K562 (cell line): ENCODE data around the gene PPP1R14B. TPM values are rescaled to one million over a fixed set of nuclear protein-coding genes. Genes with fewer than 3 reads are reported as not detected.

Experiments
- CEBPG ChIP-seq, 3 experiments: fragments of 200-800 bp in 1 of 3; sonication (Bioruptor generic) in 1 of 3; sonication (generic) in 1 of 3; formaldehyde crosslinking in 1 of 3; IDR thresholded peaks in 2 of 3; conservative IDR thresholded peaks in 1 of 3; 2 replicates each; pipeline versions ENCODE4 v1.6.1 to v1.8.0; 2016 to 2022; ENCODE audit warnings: missing compliant biosample characterization in 2 of 3, missing genetic modification characterization in 2 of 3, mild to moderate bottlenecking in 1 of 3, missing genetic modification reagents in 1 of 3
- EWSR1 ChIP-seq: fragments of 450-650 bp; IDR thresholded peaks from 2 replicates; pipeline ENCODE4 v1.6.1; 2018; ENCODE audit warnings: borderline replicate concordance, mild to moderate bottlenecking, low read depth, moderate library complexity; ENCODE audit not compliant: partially characterized antibody
- GABPB1 ChIP-seq: sonication (generic); formaldehyde crosslinking; IDR thresholded peaks from 2 replicates; pipeline ENCODE4 v1.8.0; 2022; ENCODE audit warnings: mild to moderate bottlenecking, missing genetic modification reagents
- HNRNPK ChIP-seq: fragments of 200-400 bp; formaldehyde crosslinking; IDR thresholded peaks from one replicate; pipeline ENCODE4 v1.6.1; 2018; ENCODE audit warnings: mild to moderate bottlenecking, low read depth, low read length; ENCODE audit not compliant: poor library complexity, severe bottlenecking
- POLR2G ChIP-seq: fragments of 200-400 bp; formaldehyde crosslinking; IDR thresholded peaks from 2 replicates; pipeline ENCODE4 v1.6.1; 2017; ENCODE audit warnings: low read depth, mild to moderate bottlenecking, antibody characterized with exemption, low read length, moderate library complexity
- RBBP5 ChIP-seq: fragments of 200-600 bp; sonication (generic); IDR thresholded peaks from 2 replicates; pipeline ENCODE4 v1.6.1; 2012; ENCODE audit warnings: borderline replicate concordance, mild to moderate bottlenecking, low read length, control low read depth, inconsistent platforms; ENCODE audit not compliant: insufficient read depth, poor library complexity, severe bottlenecking
- SMARCB1 ChIP-seq: IDR thresholded peaks from 2 replicates; pipeline ENCODE4 v1.6.1; 2011; ENCODE audit warnings: improper control_type of control experiment, low read depth; ENCODE audit not compliant: insufficient read length
- SRSF9 ChIP-seq: fragments of 200-400 bp; formaldehyde crosslinking; IDR thresholded peaks from 2 replicates; pipeline ENCODE4 v1.6.1; 2017; ENCODE audit warnings: low read depth, low read length, borderline replicate concordance
- YY1 ChIP-seq, 3 experiments: IDR thresholded peaks; 2 replicates each; pipeline ENCODE4 v1.6.1; 2011; ENCODE audit warnings: low read length in 2 of 3, mild to moderate bottlenecking in 2 of 3, moderate library complexity in 2 of 3, borderline replicate concordance in 1 of 3, control low read depth in 1 of 3, low read depth in 1 of 3; ENCODE audit not compliant: insufficient read depth in 3 of 3, insufficient replicate concordance in 2 of 3, control insufficient read depth in 1 of 3, insufficient read length in 1 of 3; ENCODE audit errors: extremely low read depth in 1 of 3
- ZNF586 ChIP-seq: fragments of 450-650 bp; formaldehyde crosslinking; conservative IDR thresholded peaks from 2 replicates; pipeline ENCODE4 v1.4.0; 2020; ENCODE audit warnings: mild to moderate bottlenecking, moderate library complexity
- polyA plus RNA-seq, 8 experiments: library from polyadenylated mRNA; depleted of rRNA in 4 of 8; stranded (reverse) in 5 of 8; unstranded in 3 of 8; fragments of >200 nt; fragmentation: Nextera tagmentation in 2 of 8; fragmentation: Illumina TruSeq in 1 of 8; extraction: Ambion mirVana in 2 of 8; extraction: Trizol in 1 of 8; gene quantifications; 2 replicates each; pipeline versions ENCODE4 v1.2.1 to v1.2.3, GENCODE V29; 2011 to 2014; ENCODE audit warnings: inconsistent platforms in 1 of 8, missing spikeins in 1 of 8
- total RNA-seq, 7 experiments: library from RNA; depleted of rRNA in 6 of 7; stranded (reverse); fragments of >200 nt in 6 of 7; fragmentation: Illumina TruSeq in 2 of 7; extraction: Trizol in 2 of 7; gene quantifications; 2 replicates each; pipeline versions ENCODE4 v1.2.1 to v1.2.3, GENCODE V29; 2011 to 2021; ENCODE audit warnings: low replicate concordance in 1 of 7
- TF ChIP-seq, protein P1 (sequence below), 2 experiments: IDR thresholded peaks in 1 of 2; conservative IDR thresholded peaks in 1 of 2; 2 replicates each; pipeline ENCODE4 v1.6.1; 2016; ENCODE audit warnings: low read depth in 2 of 2, mild to moderate bottlenecking in 1 of 2, missing compliant biosample characterization in 1 of 2, missing genetic modification characterization in 1 of 2, moderate library complexity in 1 of 2
- TF ChIP-seq, protein P2 (sequence below): sonication (generic); formaldehyde crosslinking; IDR thresholded peaks from 2 replicates; pipeline ENCODE4 v1.8.1; 2023; ENCODE audit warnings: mild to moderate bottlenecking, missing genetic modification reagents
- TF ChIP-seq, protein P3 (sequence below), 2 experiments: fragments of 450-650 bp; conservative IDR thresholded peaks; 2 replicates each; pipeline ENCODE4 v1.6.1; 2017; ENCODE audit warnings: mild to moderate bottlenecking in 2 of 2, moderate library complexity in 2 of 2
- TF ChIP-seq, protein P4 (sequence below): IDR thresholded peaks from 2 replicates; pipeline ENCODE4 v1.6.1; 2011; ENCODE audit warnings: borderline replicate concordance, low read depth, mild to moderate bottlenecking, moderate library complexity, low read length; ENCODE audit not compliant: insufficient read depth, poor library complexity, severe bottlenecking

Gene PPP1R14B
- total and polyA plus RNA-seq, 9 of the 15 experiments (the other 6 are each of a cell fraction or from before 2014, with no cell fraction given), result 7.7 to 566 (median 212) TPM

DNA sequence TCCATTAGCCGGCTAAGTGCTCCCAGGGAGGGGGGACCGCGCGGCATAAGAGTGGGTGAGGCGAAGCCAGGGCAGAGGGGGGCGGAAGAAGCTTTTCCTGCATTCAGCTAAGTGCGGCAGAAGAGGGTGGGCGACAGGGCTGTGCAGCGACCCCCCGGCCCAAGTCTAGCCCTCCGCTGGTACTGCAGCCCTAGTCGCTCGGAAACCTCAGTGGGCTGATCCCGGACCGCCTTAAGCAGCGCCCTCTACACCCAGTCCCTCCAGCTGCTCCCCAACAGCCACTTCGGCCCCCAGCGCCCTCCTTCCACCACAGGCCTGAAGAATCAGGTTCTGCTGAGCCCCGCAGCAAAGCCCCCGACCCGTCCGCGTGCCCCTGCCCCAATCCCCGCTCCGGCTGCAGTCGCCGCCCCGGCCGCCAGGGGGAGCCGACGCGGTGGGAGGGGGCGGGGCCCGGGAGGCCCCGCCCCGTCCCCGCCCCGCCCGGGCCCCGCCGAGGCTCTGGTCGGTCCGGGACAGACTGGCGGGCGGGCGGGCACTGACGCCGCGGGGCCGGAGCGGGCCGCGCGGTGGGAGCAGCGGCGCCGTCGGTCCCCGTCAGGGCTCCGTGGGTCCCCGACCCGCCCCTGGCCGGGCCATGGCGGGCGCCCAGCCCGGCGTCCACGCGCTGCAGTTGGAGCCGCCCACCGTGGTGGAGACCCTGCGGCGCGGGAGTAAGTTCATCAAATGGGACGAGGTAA, 4.4 kb upstream of the PPP1R14B start, which contains the start of gene PLCB3 (continued):
- TF ChIP-seq, protein P1, sequence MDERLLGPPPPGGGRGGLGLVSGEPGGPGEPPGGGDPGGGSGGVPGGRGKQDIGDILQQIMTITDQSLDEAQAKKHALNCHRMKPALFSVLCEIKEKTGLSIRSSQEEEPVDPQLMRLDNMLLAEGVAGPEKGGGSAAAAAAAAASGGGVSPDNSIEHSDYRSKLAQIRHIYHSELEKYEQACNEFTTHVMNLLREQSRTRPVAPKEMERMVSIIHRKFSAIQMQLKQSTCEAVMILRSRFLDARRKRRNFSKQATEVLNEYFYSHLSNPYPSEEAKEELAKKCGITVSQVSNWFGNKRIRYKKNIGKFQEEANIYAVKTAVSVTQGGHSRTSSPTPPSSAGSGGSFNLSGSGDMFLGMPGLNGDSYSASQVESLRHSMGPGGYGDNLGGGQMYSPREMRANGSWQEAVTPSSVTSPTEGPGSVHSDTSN (CRISPR knock-in tag; IDR thresholded peaks at IDR 0.05; ENCODE audit: low read depth), result no peak
- TF ChIP-seq, protein P1 (tag; conservative IDR thresholded peaks at IDR 0.05; ENCODE audit: low read depth), result no peak
- TF ChIP-seq ZNF586 (no peak), CEBPG (CRISPR knock-in tag; IDR thresholded peaks at IDR 0.05) (no peak), CEBPG (tag; conservative IDR thresholded peaks at IDR 0.05 in 1 of 2, IDR thresholded peaks at IDR 0.05 in 1 of 2) (no peak), YY1 (IDR thresholded peaks at IDR 0.05; ENCODE audit: borderline replicate concordance in 1 of 3, control insufficient read depth in 1 of 3, extremely low read depth in 1 of 3, insufficient read depth in 3 of 3, insufficient read length in 1 of 3, insufficient replicate concordance in 2 of 3, low read depth in 1 of 3, low read length in 2 of 3) (peak in 2 of 3 experiments; percentile 46 to 65), RBBP5 (peak; percentile 47), HNRNPK (no peak), POLR2G (peak; percentile 86), SRSF9 (no peak), GABPB1 (CRISPR knock-in tag) (peak; percentile 64; the same call in 1 of the 2 replicates), SMARCB1 (no peak), EWSR1 (no peak)
- TF ChIP-seq, protein P2, sequence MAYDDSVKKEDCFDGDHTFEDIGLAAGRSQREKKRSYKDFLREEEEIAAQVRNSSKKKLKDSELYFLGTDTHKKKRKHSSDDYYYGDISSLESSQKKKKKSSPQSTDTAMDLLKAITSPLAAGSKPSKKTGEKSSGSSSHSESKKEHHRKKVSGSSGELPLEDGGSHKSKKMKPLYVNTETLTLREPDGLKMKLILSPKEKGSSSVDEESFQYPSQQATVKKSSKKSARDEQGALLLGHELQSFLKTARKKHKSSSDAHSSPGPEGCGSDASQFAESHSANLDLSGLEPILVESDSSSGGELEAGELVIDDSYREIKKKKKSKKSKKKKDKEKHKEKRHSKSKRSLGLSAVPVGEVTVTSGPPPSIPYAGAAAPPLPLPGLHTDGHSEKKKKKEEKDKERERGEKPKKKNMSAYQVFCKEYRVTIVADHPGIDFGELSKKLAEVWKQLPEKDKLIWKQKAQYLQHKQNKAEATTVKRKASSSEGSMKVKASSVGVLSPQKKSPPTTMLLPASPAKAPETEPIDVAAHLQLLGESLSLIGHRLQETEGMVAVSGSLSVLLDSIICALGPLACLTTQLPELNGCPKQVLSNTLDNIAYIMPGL (CRISPR knock-in tag), result peak; percentile 85; the same call in 1 of the 2 replicates
- TF ChIP-seq, protein P3, sequence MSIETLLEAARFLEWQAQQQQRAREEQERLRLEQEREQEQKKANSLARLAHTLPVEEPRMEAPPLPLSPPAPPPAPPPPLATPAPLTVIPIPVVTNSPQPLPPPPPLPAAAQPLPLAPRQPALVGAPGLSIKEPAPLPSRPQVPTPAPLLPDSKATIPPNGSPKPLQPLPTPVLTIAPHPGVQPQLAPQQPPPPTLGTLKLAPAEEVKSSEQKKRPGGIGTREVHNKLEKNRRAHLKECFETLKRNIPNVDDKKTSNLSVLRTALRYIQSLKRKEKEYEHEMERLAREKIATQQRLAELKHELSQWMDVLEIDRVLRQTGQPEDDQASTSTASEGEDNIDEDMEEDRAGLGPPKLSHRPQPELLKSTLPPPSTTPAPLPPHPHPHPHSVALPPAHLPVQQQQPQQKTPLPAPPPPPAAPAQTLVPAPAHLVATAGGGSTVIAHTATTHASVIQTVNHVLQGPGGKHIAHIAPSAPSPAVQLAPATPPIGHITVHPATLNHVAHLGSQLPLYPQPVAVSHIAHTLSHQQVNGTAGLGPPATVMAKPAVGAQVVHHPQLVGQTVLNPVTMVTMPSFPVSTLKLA (conservative IDR thresholded peaks at IDR 0.05), result peak in 1 of 2 experiments; percentile 28; a peak in 1 of 4 replicates
- TF ChIP-seq, protein P4, sequence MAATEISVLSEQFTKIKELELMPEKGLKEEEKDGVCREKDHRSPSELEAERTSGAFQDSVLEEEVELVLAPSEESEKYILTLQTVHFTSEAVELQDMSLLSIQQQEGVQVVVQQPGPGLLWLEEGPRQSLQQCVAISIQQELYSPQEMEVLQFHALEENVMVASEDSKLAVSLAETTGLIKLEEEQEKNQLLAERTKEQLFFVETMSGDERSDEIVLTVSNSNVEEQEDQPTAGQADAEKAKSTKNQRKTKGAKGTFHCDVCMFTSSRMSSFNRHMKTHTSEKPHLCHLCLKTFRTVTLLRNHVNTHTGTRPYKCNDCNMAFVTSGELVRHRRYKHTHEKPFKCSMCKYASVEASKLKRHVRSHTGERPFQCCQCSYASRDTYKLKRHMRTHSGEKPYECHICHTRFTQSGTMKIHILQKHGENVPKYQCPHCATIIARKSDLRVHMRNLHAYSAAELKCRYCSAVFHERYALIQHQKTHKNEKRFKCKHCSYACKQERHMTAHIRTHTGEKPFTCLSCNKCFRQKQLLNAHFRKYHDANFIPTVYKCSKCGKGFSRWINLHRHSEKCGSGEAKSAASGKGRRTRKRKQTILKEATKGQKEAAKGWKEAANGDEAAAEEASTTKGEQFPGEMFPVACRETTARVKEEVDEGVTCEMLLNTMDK, result peak; percentile 72
